Endothelial cell of umbilical vein (primary cell): Measurements from ENCODE around the gene ZMIZ2. TPM values are rescaled to one million over a fixed set of nuclear protein-coding genes. Genes with fewer than 3 reads are reported as not detected.

Source experiments
- BruUV-seq: library from RNA; stranded (reverse); fragments of 400-500 nt; replicated peaks from 2 replicates; lab custom pipeline; 2021; lab: Mats Ljungman, UMichigan
- CTCF ChIA-PET: fragments of 300-600, 350-600 bp; sonication (Branson Sonifier 250); formaldehyde crosslinking; loops from one replicate; lab custom pipeline; 2021; ENCODE audit warnings: antibody characterized with exemption, inconsistent platforms; lab: Charles Lee
- POLR2A ChIA-PET: fragments of 300-600, 350-600 bp; sonication (Branson Sonifier 250); formaldehyde crosslinking; loops from one replicate; lab custom pipeline; 2021; ENCODE audit warnings: antibody characterized with exemption, inconsistent platforms; lab: Charles Lee
- DNase-seq: peaks from one replicate; pipeline ENCODE4 v3.0.0-alpha.2; 2011; ENCODE audit warnings: low read depth, low spot score
- FAIRE-seq: peaks from 2 replicates; lab custom pipeline; 2011; peaks lifted over from hg19 to GRCh38; lab: Jason Lieb, UNC
- H2AFZ ChIP-seq: 2 replicates; pipeline ENCODE4 v1.6.0; 2012; ENCODE audit warnings: low read depth, low read length, control low read depth, inconsistent platforms
- H3K27ac ChIP-seq: 2 replicates; pipeline ENCODE4 v1.5.1; 2011; ENCODE audit warnings: low read depth, mild to moderate bottlenecking, control low read depth, low read length, moderate library complexity; ENCODE audit not compliant: insufficient read depth
- H3K27me3 ChIP-seq, 2 experiments: 2 replicates each; pipeline versions ENCODE4 v1.6.0 to v1.6.1; 2011; ENCODE audit warnings: low read length in 2 of 2, mixed read lengths in 1 of 2; ENCODE audit not compliant: control insufficient read depth in 2 of 2, insufficient read depth in 2 of 2
- H3K36me3 ChIP-seq, 2 experiments: 2 replicates in 1 of 2; 3 replicates in 1 of 2; pipeline ENCODE4 v1.5.1; 2011; ENCODE audit warnings: low read length in 2 of 2, mild to moderate bottlenecking in 1 of 2, moderate library complexity in 1 of 2; ENCODE audit not compliant: control insufficient read depth in 2 of 2, insufficient read depth in 2 of 2; ENCODE audit errors: extremely low read depth in 1 of 2
- H3K4me1 ChIP-seq: 3 replicates; pipeline ENCODE4 v1.5.1; 2011; ENCODE audit warnings: mild to moderate bottlenecking, low read length; ENCODE audit not compliant: control insufficient read depth, insufficient read depth; ENCODE audit errors: extremely low read depth
- H3K4me2 ChIP-seq: 2 replicates; pipeline ENCODE4 v1.6.1; 2011; ENCODE audit warnings: low read length, control low read depth, mixed read lengths; ENCODE audit not compliant: insufficient read depth
- H3K4me3 ChIP-seq, 3 experiments: fragments of 200-600 bp in 1 of 3; sonication (generic), shearing (Covaris generic) in 1 of 3; replicated peaks in 1 of 3; 2 replicates each; pipeline ENCODE4 v1.5.1; 2011 to 2016; ENCODE audit warnings: control low read depth in 3 of 3, low read length in 3 of 3, mild to moderate bottlenecking in 2 of 3, inconsistent platforms in 1 of 3, low read depth in 1 of 3, moderate library complexity in 1 of 3; ENCODE audit not compliant: insufficient read depth in 1 of 3
- H3K79me2 ChIP-seq: 2 replicates; pipeline ENCODE4 v1.6.0; 2012; ENCODE audit warnings: low read length, inconsistent platforms; ENCODE audit not compliant: control insufficient read depth, insufficient read depth
- H3K9ac ChIP-seq: replicated peaks from 2 replicates; pipeline ENCODE3; 2011; ENCODE audit warnings: low read length, control low read depth; ENCODE audit not compliant: insufficient read depth; ENCODE audit errors: extremely low read depth
- H3K9me1 ChIP-seq: replicated peaks from 3 replicates; pipeline ENCODE4 v1.6.0; 2011; ENCODE audit warnings: mild to moderate bottlenecking, low read length; ENCODE audit not compliant: control insufficient read depth, insufficient read depth; ENCODE audit errors: extremely low read depth
- H3K9me3 ChIP-seq: replicated peaks from 2 replicates; pipeline ENCODE4 v1.5.1; 2012; ENCODE audit warnings: low read length, inconsistent platforms; ENCODE audit not compliant: control insufficient read depth, insufficient read depth
- H4K20me1 ChIP-seq: replicated peaks from 2 replicates; pipeline ENCODE3; 2011; ENCODE audit warnings: mild to moderate bottlenecking, low read length; ENCODE audit not compliant: control insufficient read depth, insufficient read depth; ENCODE audit errors: extremely low read depth
- CTCF ChIP-seq, 2 donors: IDR thresholded peaks; 1 replicate in 1 of 2; 2 replicates in 1 of 2; pipeline ENCODE4 v1.5.1; 2011; ENCODE audit warnings: low read length in 2 of 2, mild to moderate bottlenecking in 2 of 2, moderate library complexity in 2 of 2, control low read depth in 1 of 2, inconsistent platforms in 1 of 2, low read depth in 1 of 2; ENCODE audit not compliant: insufficient read depth in 1 of 2; ENCODE audit errors: extremely low read depth in 1 of 2
- EZH2 ChIP-seq: IDR thresholded peaks from 2 replicates; pipeline ENCODE4 v1.6.1; 2012; ENCODE audit warnings: borderline replicate concordance, low read depth, mild to moderate bottlenecking, moderate library complexity, low read length, inconsistent platforms; ENCODE audit not compliant: severe bottlenecking
- FOS ChIP-seq: IDR thresholded peaks from 2 replicates; pipeline ENCODE4 v1.6.1; 2011; ENCODE audit warnings: mild to moderate bottlenecking, low read length, moderate library complexity, borderline replicate concordance; ENCODE audit not compliant: insufficient read depth
- GATA2 ChIP-seq: IDR thresholded peaks from 2 replicates; pipeline ENCODE4 v1.7.0; 2011; ENCODE audit warnings: low read depth, mild to moderate bottlenecking, moderate library complexity, mixed read lengths, low read length; ENCODE audit not compliant: insufficient read length, insufficient read depth
- JUN ChIP-seq: IDR thresholded peaks from 2 replicates; pipeline ENCODE4 v1.6.1; 2011; ENCODE audit warnings: borderline replicate concordance, low read depth; ENCODE audit not compliant: insufficient read length, insufficient read depth
- MAX ChIP-seq: IDR thresholded peaks from 2 replicates; pipeline ENCODE4 v1.6.1; 2011; ENCODE audit not compliant: insufficient read depth, insufficient read length
- MYC ChIP-seq: IDR thresholded peaks from one replicate; pipeline ENCODE4 v1.6.1; 2011; ENCODE audit warnings: mild to moderate bottlenecking, low read depth, low read length
- POLR2A ChIP-seq: IDR thresholded peaks from 2 replicates; pipeline ENCODE4 v1.6.1; 2012; ENCODE audit warnings: low read depth, mild to moderate bottlenecking, control low read depth, low read length
- POLR2AphosphoS5 ChIP-seq: IDR thresholded peaks from 2 replicates; pipeline ENCODE4 v1.6.1; 2012; ENCODE audit warnings: low read depth, mild to moderate bottlenecking, control low read depth, low read length, moderate library complexity; ENCODE audit not compliant: insufficient read depth
- dilution Hi-C: fragments of 300-500 bp; cut with MboI; formaldehyde crosslinking; loops from one replicate; pipeline ENCODE4 v1.15.0; 2019; ENCODE audit warnings: low sequenced_read_pairs; ENCODE audit not compliant: extremely low pct_ligation_motif_present
- intact Hi-C: fragments of 100-400 bp; cut with micrococcal nuclease; formaldehyde crosslinking; loops from one replicate; pipeline ENCODE4 v1.10.0; 2022
- polyA plus RNA-seq, 4 experiments: library from polyadenylated mRNA; depleted of rRNA in 3 of 4; stranded (reverse) in 3 of 4; unstranded in 1 of 4; fragments of >200 nt; gene quantifications; 2 replicates each; pipeline versions ENCODE4 v1.2.1 to v1.2.3, GENCODE V29; 2011 to 2012; ENCODE audit warnings: missing spikeins in 1 of 4
- total RNA-seq: library from RNA; stranded (reverse); gene quantifications from 2 replicates; pipeline ENCODE4 v1.2.3, GENCODE V29; 2021

Gene ZMIZ2
- total and polyA plus RNA-seq, 2 donors (not counting 3 experiments of a cell fraction or from before 2014, with no cell fraction given) = 30.6 to 87.5 TPM

DNA sequence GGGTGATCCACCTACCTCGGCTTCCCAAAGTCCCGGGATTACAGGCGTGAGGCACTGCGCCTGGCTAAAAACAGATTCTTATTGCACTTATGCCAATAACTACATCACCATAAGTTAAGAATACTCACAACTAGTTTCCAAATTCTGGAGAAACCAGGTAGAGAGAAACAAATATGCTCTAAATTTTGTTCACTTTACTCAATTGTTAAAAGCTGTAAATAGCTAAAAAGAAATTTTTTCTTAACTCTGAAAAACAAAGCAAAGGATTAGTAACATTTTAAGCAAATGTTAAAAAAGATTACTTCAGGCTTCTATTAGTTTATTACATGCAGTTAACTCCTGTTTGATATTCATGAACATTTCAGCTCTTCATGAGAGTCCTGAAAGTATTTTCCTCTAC is 28.3 kb upstream of the ZMIZ2 start:
- H3K9ac ChIP-seq = no peak overlapping the region
- no peaks in the 10 kb centered on the region for H3K9me3 ChIP-seq
- no peaks in the 10 kb centered on the region for H3K9me1 ChIP-seq
- no peak overlapping the region for H2AFZ ChIP-seq
- DNase-seq = no peak
- H4K20me1 ChIP-seq = no peaks in the 10 kb centered on the region
- TF ChIP-seq GATA2 = no peak
- TF ChIP-seq FOS = no peak
- no peak for TF ChIP-seq MYC
- no peak for TF ChIP-seq EZH2
- TF ChIP-seq POLR2AphosphoS5 = no peak
- TF ChIP-seq MAX = no peak
- TF ChIP-seq POLR2A = no peak
- no peak for TF ChIP-seq CTCF (IDR thresholded peaks at IDR 0.05; ENCODE audit: extremely low read depth in 1 of 2, insufficient read depth in 1 of 2, low read depth in 1 of 2, low read length in 2 of 2)
- no peak for TF ChIP-seq JUN
- H3K4me3 ChIP-seq = no peak overlapping the region
- no peaks in the 10 kb centered on the region for H3K36me3 ChIP-seq
- H3K79me2 ChIP-seq = no peaks in the 10 kb centered on the region
- no TSS peak for BruUV-seq
- dilution Hi-C loops = no loop called here
- ChIA-PET POLR2A (no interaction called here), CTCF (no interaction called here)
- H3K27ac ChIP-seq = no peak overlapping the region
- intact Hi-C loops = no loop called here
- H3K4me1 ChIP-seq = no peaks in the 10 kb centered on the region
- no peaks in the 10 kb centered on the region for H3K27me3 ChIP-seq
- no peak for FAIRE-seq
- no peak overlapping the region for H3K4me2 ChIP-seq
